OCI-LY1 (cell line): ENCODE results near the gene YEATS4.

Experiments used
- H2AFZ ChIP-seq: fragments of 200-600 bp; sonication (generic), shearing (Covaris generic); 2 replicates; pipeline ENCODE4 v1.6.0; 2014; ENCODE audit warnings: antibody characterized with exemption, mild to moderate bottlenecking, low read length
- H3F3A ChIP-seq: fragments of 200-600 bp; sonication (generic), shearing (Covaris generic); 2 replicates; pipeline ENCODE4 v1.6.0; 2014; ENCODE audit warnings: mild to moderate bottlenecking, antibody characterized with exemption, low read length, moderate library complexity; ENCODE audit not compliant: insufficient read depth
- H3K27ac ChIP-seq: fragments of 200-600 bp; sonication (generic); 2 replicates; pipeline ENCODE4 v1.5.1; 2014; ENCODE audit warnings: low read length, mixed run types, mild to moderate bottlenecking, low read depth; ENCODE audit not compliant: poor library complexity, severe bottlenecking
- H3K27me3 ChIP-seq: fragments of 200-600 bp; sonication (generic); 2 replicates; pipeline ENCODE4 v1.6.0; 2014; ENCODE audit warnings: antibody characterized with exemption, mild to moderate bottlenecking, low read length, moderate library complexity; ENCODE audit not compliant: insufficient read depth
- H3K36me3 ChIP-seq: fragments of 200-600 bp; sonication (generic); 2 replicates; pipeline ENCODE4 v1.6.1; 2014; ENCODE audit warnings: mild to moderate bottlenecking, antibody characterized with exemption, low read length, moderate library complexity, mixed read lengths; ENCODE audit not compliant: insufficient read depth
- H3K4me1 ChIP-seq: fragments of 200-600 bp; sonication (generic); 2 replicates; pipeline ENCODE4 v1.5.1; 2014; ENCODE audit warnings: mild to moderate bottlenecking, low read length, moderate library complexity; ENCODE audit not compliant: insufficient read depth, severe bottlenecking
- H3K4me2 ChIP-seq: fragments of 200-600 bp; sonication (generic), shearing (Covaris generic); 2 replicates; pipeline ENCODE4 v1.6.1; 2014; ENCODE audit warnings: low read length
- H3K4me3 ChIP-seq: fragments of 200-600 bp; sonication (generic); 2 replicates; pipeline ENCODE4 v1.5.1; 2014; ENCODE audit warnings: low read length, low read depth, mild to moderate bottlenecking, mixed read lengths; ENCODE audit not compliant: poor library complexity, severe bottlenecking
- H3K79me2 ChIP-seq: fragments of 200-600 bp; shearing (Covaris generic); 2 replicates; pipeline ENCODE4 v1.6.1; 2016; ENCODE audit warnings: mixed run types, low read length, mixed read lengths; ENCODE audit not compliant: insufficient read depth
- H3K9ac ChIP-seq: fragments of 200-600 bp; sonication (generic), shearing (Covaris generic); 2 replicates; pipeline ENCODE4 v1.6.1; 2014; ENCODE audit warnings: mild to moderate bottlenecking, low read length, mixed read lengths
- H3K9me2 ChIP-seq: fragments of 200-600 bp; sonication (generic), shearing (Covaris generic); 2 replicates; pipeline ENCODE4 v1.6.1; 2014; ENCODE audit warnings: low read depth, mild to moderate bottlenecking, low read length, mixed read lengths
- H3K9me3 ChIP-seq: fragments of 200-600 bp; shearing (Covaris generic); 2 replicates; pipeline ENCODE4 v1.6.1; 2014; ENCODE audit warnings: low read length, mixed read lengths
- H4K20me1 ChIP-seq: fragments of 200-600 bp; sonication (generic), shearing (Covaris generic); 2 replicates; pipeline ENCODE4 v1.6.0; 2016; ENCODE audit warnings: mild to moderate bottlenecking, low read length; ENCODE audit not compliant: insufficient read depth
- EZH2 ChIP-seq: fragments of 200-600 bp; sonication (generic), shearing (Covaris generic); IDR thresholded peaks from 2 replicates; pipeline ENCODE4 v1.8.0; 2017; ENCODE audit warnings: borderline replicate concordance, mixed run types, mild to moderate bottlenecking, antibody characterized with exemption, low read length, moderate library complexity, mixed read lengths
- TF ChIP-seq, protein P1 (sequence below): fragments of 200-600 bp; sonication (generic), shearing (Covaris generic); IDR thresholded peaks from 2 replicates; pipeline ENCODE4 v1.5.1; 2017; ENCODE audit warnings: mild to moderate bottlenecking, antibody characterized with exemption, low read length, moderate library complexity, mixed read lengths

YEATS4 gene

DNA sequence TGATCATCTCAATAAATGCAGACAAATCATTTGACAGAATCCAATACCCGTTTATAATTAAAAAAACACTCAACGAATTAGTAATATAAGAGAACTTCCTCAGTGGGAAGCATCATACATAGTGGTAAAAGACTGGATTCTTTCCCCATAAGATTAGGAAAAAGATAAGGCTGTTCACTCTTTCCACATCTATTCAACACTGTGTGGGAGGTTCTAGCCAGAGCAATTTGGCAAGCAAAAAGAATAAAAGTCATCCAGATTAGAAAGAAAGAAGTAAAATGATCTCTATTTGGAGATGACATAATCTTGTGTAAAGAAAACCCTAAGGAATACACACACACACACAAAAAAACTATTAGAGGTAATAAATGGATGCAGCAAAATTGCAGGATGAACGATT is 38.4 kb downstream of the YEATS4 start:
- Histone ChIP-seq H3K27me3 (no peaks in the 10 kb centered on the region), H3K4me1 (no peaks in the 10 kb centered on the region), H2AFZ (no peak overlapping the region), H3K27ac (no peak overlapping the region), H3K79me2 (no peaks in the 10 kb centered on the region), H3K9ac (no peak overlapping the region), H4K20me1 (no peaks in the 10 kb centered on the region), H3K36me3 (peaks cover 35% of the 10 kb centered on the region), H3K4me2 (no peak overlapping the region), H3K9me3 (peaks cover 8% of the 10 kb centered on the region; the same call in 1 of the 2 replicates), H3K4me3 (no peak overlapping the region), H3K9me2 (no peaks in the 10 kb centered on the region), H3F3A (no peaks in the 10 kb centered on the region)
- TF ChIP-seq, protein P1, sequence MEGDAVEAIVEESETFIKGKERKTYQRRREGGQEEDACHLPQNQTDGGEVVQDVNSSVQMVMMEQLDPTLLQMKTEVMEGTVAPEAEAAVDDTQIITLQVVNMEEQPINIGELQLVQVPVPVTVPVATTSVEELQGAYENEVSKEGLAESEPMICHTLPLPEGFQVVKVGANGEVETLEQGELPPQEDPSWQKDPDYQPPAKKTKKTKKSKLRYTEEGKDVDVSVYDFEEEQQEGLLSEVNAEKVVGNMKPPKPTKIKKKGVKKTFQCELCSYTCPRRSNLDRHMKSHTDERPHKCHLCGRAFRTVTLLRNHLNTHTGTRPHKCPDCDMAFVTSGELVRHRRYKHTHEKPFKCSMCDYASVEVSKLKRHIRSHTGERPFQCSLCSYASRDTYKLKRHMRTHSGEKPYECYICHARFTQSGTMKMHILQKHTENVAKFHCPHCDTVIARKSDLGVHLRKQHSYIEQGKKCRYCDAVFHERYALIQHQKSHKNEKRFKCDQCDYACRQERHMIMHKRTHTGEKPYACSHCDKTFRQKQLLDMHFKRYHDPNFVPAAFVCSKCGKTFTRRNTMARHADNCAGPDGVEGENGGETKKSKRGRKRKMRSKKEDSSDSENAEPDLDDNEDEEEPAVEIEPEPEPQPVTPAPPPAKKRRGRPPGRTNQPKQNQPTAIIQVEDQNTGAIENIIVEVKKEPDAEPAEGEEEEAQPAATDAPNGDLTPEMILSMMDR: no peak
- no peak for TF ChIP-seq EZH2

DNA sequence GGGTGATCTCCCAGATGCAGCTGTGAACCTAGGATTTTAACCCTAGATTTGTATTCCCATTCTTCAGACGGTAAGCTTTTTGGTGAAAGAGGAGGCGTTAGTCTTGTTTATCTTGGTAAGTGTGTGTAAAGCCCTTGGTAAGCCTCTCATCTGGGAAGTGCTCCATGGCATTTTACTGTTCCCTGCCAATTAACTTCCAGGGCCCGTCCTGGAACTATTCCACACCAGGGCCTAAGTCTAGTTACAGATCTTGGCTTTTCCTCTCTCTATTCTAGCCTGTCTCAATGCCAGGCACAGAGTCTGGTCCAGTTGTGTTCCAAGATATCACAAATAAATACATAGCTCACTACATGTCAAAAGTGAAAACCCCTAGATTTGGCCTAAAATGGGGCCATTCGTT is 42.4 kb downstream of the YEATS4 start:
- Histone ChIP-seq H3F3A (no peaks in the 10 kb centered on the region), H3K27me3 (no peaks in the 10 kb centered on the region), H2AFZ (no peak overlapping the region), H3K4me3 (no peak overlapping the region), H3K4me2 (no peak overlapping the region), H3K36me3 (peaks cover 11% of the 10 kb centered on the region), H3K4me1 (no peaks in the 10 kb centered on the region), H3K9me3 (0 out of 2 replicates have a peak, but pooled peaks cover under 1% of the 10 kb centered on the region), H3K27ac (no peak overlapping the region), H3K79me2 (no peaks in the 10 kb centered on the region), H4K20me1 (no peaks in the 10 kb centered on the region), H3K9ac (no peak overlapping the region), H3K9me2 (no peaks in the 10 kb centered on the region)
- TF ChIP-seq, protein P1: no peak
- TF ChIP-seq EZH2: no peak

- H3K27ac ChIP-seq: no peak overlapping the region
- H3K9me3 ChIP-seq: no peaks in the 10 kb centered on the region
- H3K4me1 ChIP-seq: no peaks in the 10 kb centered on the region
- no peak overlapping the region for H3K4me3 ChIP-seq
- H3K27me3 ChIP-seq: no peaks in the 10 kb centered on the region
- no peaks in the 10 kb centered on the region for H3F3A ChIP-seq
- no peaks in the 10 kb centered on the region for H3K9me2 ChIP-seq
- no peaks in the 10 kb centered on the region for H4K20me1 ChIP-seq
- no peaks in the 10 kb centered on the region for H3K79me2 ChIP-seq
- H3K9ac ChIP-seq: no peak overlapping the region
- no peak overlapping the region for H2AFZ ChIP-seq
- TF ChIP-seq, protein P1: no peak
- no peak for TF ChIP-seq EZH2
- H3K36me3 ChIP-seq: no peaks in the 10 kb centered on the region
- H3K4me2 ChIP-seq: no peak overlapping the region
These were observed 45.5 kb downstream of the YEATS4 start for GRCh38 chr12:69404851-69405565.
